Measurements from ENCODE around the gene IRF3. TPM values are rescaled to one million over a fixed set of nuclear protein-coding genes. Genes with fewer than 3 reads are reported as not detected.

Gene IRF3
- total RNA-seq, 1 experiment from 2014 or later: 81.7 TPM

DNA sequence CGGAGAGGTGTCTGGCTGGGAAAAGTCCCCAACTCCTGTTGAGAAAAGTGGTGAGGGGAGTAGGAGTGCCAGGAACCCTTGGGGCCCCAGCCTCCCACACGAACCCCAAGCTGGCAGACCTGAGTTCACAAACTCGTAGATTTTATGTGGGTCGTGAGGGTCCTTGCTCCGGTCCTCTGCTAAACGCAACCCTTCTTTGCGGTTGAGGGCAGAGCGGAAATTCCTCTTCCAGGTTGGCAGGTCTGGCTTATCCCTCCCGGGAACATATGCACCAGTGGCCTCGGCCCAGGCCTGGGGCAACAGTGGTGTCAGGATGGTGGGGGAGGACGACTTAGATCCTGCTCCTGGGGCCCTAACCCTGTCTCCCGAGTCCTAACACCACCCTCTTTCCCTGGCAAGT, 2.4 kb downstream of the IRF3 start:
- TF ChIP-seq, protein P1, sequence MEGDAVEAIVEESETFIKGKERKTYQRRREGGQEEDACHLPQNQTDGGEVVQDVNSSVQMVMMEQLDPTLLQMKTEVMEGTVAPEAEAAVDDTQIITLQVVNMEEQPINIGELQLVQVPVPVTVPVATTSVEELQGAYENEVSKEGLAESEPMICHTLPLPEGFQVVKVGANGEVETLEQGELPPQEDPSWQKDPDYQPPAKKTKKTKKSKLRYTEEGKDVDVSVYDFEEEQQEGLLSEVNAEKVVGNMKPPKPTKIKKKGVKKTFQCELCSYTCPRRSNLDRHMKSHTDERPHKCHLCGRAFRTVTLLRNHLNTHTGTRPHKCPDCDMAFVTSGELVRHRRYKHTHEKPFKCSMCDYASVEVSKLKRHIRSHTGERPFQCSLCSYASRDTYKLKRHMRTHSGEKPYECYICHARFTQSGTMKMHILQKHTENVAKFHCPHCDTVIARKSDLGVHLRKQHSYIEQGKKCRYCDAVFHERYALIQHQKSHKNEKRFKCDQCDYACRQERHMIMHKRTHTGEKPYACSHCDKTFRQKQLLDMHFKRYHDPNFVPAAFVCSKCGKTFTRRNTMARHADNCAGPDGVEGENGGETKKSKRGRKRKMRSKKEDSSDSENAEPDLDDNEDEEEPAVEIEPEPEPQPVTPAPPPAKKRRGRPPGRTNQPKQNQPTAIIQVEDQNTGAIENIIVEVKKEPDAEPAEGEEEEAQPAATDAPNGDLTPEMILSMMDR (conservative IDR thresholded peaks at IDR 0.05; ENCODE audit: low read depth, low read length): no peak
- TF ChIP-seq EZH2 (IDR thresholded peaks at IDR 0.05; ENCODE audit: borderline replicate concordance, low read depth, low read length, poor library complexity, severe bottlenecking): no peak
- intact Hi-C loops (cut with micrococcal nuclease; ENCODE audit: unreplicated experiment): no loop called here
- Histone ChIP-seq H3K27me3 (replicated peaks; ENCODE audit: insufficient read depth, low read depth, low read length, poor library complexity) (no peaks in the 10 kb centered on the region), H3K36me3 (ENCODE audit: insufficient read depth, low read length, poor library complexity, severe bottlenecking) (peaks cover 41% of the 10 kb centered on the region), H3K4me3 (ENCODE audit: low read depth, low read length, poor library complexity, severe bottlenecking) (no peak overlapping the region), H3K4me1 (ENCODE audit: insufficient read depth, low read length, poor library complexity, severe bottlenecking) (peaks cover 17% of the 10 kb centered on the region), H3K9me3 (ENCODE audit: low read depth, low read length, poor library complexity, severe bottlenecking) (no peaks in the 10 kb centered on the region), H3K27ac (ENCODE audit: low read depth, low read length, poor library complexity, severe bottlenecking) (no peak overlapping the region)
- no peak for DNase-seq (ENCODE audit: low spot score)
- BruUV-seq (replicated peaks): no TSS peak
- ChIA-PET CTCF (no interaction called here), POLR2A (ENCODE audit: low non-redundant PET) (no interaction called here)

- Histone ChIP-seq H3K27ac (ENCODE audit: low read depth, low read length, poor library complexity, severe bottlenecking) (no peak overlapping the region), H3K27me3 (replicated peaks; ENCODE audit: insufficient read depth, low read depth, low read length, poor library complexity) (no peaks in the 10 kb centered on the region), H3K9me3 (ENCODE audit: low read depth, low read length, poor library complexity, severe bottlenecking) (no peaks in the 10 kb centered on the region), H3K4me3 (ENCODE audit: low read depth, low read length, poor library complexity, severe bottlenecking) (no peak overlapping the region), H3K4me1 (ENCODE audit: insufficient read depth, low read length, poor library complexity, severe bottlenecking) (peaks cover 12% of the 10 kb centered on the region), H3K36me3 (ENCODE audit: insufficient read depth, low read length, poor library complexity, severe bottlenecking) (peaks cover 51% of the 10 kb centered on the region)
- CTCF ChIA-PET: no interaction called here
- TF ChIP-seq, protein P1 (conservative IDR thresholded peaks at IDR 0.05; ENCODE audit: low read depth, low read length): no peak
- no peak for TF ChIP-seq EZH2 (IDR thresholded peaks at IDR 0.05; ENCODE audit: borderline replicate concordance, low read depth, low read length, poor library complexity, severe bottlenecking)
- intact Hi-C loops (cut with micrococcal nuclease; ENCODE audit: unreplicated experiment): no loop called here
- POLR2A ChIA-PET (ENCODE audit: low non-redundant PET): interaction anchor here (0.7 kb wide), 1 partner anchor 22 kb away, joined by 4 read pairs; no protein-coding TSS in a partner anchor
- BruUV-seq (replicated peaks): no TSS peak
- no peak for DNase-seq (ENCODE audit: low spot score)
Observed at GRCh38 chr19:49662011-49662410, 3.6 kb downstream of the IRF3 start.

GRCh38 chr19:49660338-49660961, 5.2 kb downstream of the IRF3 start:
- ChIA-PET CTCF (interaction anchor here (0.6 kb wide), 1 partner anchor 158 kb away, joined by 3 read pairs; the partner anchor contains the start of gene MED25), POLR2A (ENCODE audit: low non-redundant PET) (no interaction called here)
- no peak overlapping the region for H3K27ac ChIP-seq (ENCODE audit: low read depth, low read length, poor library complexity, severe bottlenecking)
- intact Hi-C loops (cut with micrococcal nuclease; ENCODE audit: unreplicated experiment): no loop called here
- no TSS peak for BruUV-seq (replicated peaks)
- DNase-seq (ENCODE audit: low spot score): no peak
- no peaks in the 10 kb centered on the region for H3K9me3 ChIP-seq (ENCODE audit: low read depth, low read length, poor library complexity, severe bottlenecking)
- peaks cover 62% of the 10 kb centered on the region for H3K36me3 ChIP-seq (ENCODE audit: insufficient read depth, low read length, poor library complexity, severe bottlenecking)
- no peaks in the 10 kb centered on the region for H3K27me3 ChIP-seq (replicated peaks; ENCODE audit: insufficient read depth, low read depth, low read length, poor library complexity)
- peaks cover 7% of the 10 kb centered on the region for H3K4me1 ChIP-seq (ENCODE audit: insufficient read depth, low read length, poor library complexity, severe bottlenecking)
- no peak overlapping the region for H3K4me3 ChIP-seq (ENCODE audit: low read depth, low read length, poor library complexity, severe bottlenecking)
- no peak for TF ChIP-seq EZH2 (IDR thresholded peaks at IDR 0.05; ENCODE audit: borderline replicate concordance, low read depth, low read length, poor library complexity, severe bottlenecking)

Measured in A673 (cell line).